T-helper 17 cell (primary cell): Measurements from ENCODE around the gene ABCC9. TPM values are rescaled to one million over a fixed set of nuclear protein-coding genes. Genes with fewer than 3 reads are reported as not detected.

Source experiments
- ATAC-seq: fragments of 150-1000 bp; cut with Tn5 transposase; 2 replicates; pipeline ENCODE4 v1.10.0; 2021; ENCODE audit warnings: mild to moderate bottlenecking, moderate library complexity
- DNase-seq, 3 donors: peaks; one replicate each; pipeline versions ENCODE4 v3.0.0 to v3.0.0-alpha.2; 2020 to 2021
- H3K9me3 ChIP-seq: one replicate; pipeline ENCODE4 v1.7.0; 2013; ENCODE audit warnings: low read length, mild to moderate bottlenecking; ENCODE audit not compliant: control insufficient read depth, poor library complexity, severe bottlenecking
- H3K27ac Mint-ChIP-seq: one replicate; pipeline ENCODE4 v1.8.0; 2022; ENCODE audit warnings: mild to moderate bottlenecking, moderate library complexity, mixed read lengths
- H3K27me3 Mint-ChIP-seq: one replicate; pipeline ENCODE4 v1.8.0; 2022; ENCODE audit warnings: mixed read lengths
- H3K36me3 Mint-ChIP-seq: one replicate; pipeline ENCODE4 v1.8.0; 2022; ENCODE audit warnings: low read depth, mixed read lengths
- H3K4me1 Mint-ChIP-seq: one replicate; pipeline ENCODE4 v1.8.0; 2022; ENCODE audit warnings: mild to moderate bottlenecking, mixed read lengths
- H3K4me3 Mint-ChIP-seq: one replicate; pipeline ENCODE4 v1.8.0; 2022; ENCODE audit warnings: mild to moderate bottlenecking, moderate library complexity, mixed read lengths
- total RNA-seq, 4 donors: library from RNA in 2 of 4; stranded (reverse) in 2 of 4; gene quantifications; one replicate each; pipeline ENCODE4 v1.2.3 and lab custom pipeline; 2022 to 2026

The ABCC9 gene
- total RNA-seq, 2 donors from 2014 or later: not detected

GRCh38 chr12:21764950-21765349, 176.3 kb downstream of the ABCC9 start:
- no peaks in the 10 kb centered on the region for H3K9me3 ChIP-seq
- DNase-seq (no peak), ATAC-seq (no peak)
- Mint-ChIP-seq H3K27ac (no peak overlapping the region), H3K27me3 (peaks cover 18% of the 10 kb centered on the region), H3K36me3 (no peaks in the 10 kb centered on the region), H3K4me3 (no peak overlapping the region), H3K4me1 (peaks cover 6% of the 10 kb centered on the region)

- H3K4me1 Mint-ChIP-seq: peaks cover 6% of the 10 kb centered on the region
- H3K4me3 Mint-ChIP-seq: no peak overlapping the region
- peaks cover 18% of the 10 kb centered on the region for H3K27me3 Mint-ChIP-seq
- no peaks in the 10 kb centered on the region for H3K9me3 ChIP-seq
- no peaks in the 10 kb centered on the region for H3K36me3 Mint-ChIP-seq
- ATAC-seq (no peak), DNase-seq (no peak)
- no peak overlapping the region for H3K27ac Mint-ChIP-seq
Observed at GRCh38 chr12:21764065-21764464, 177.2 kb downstream of the ABCC9 start.

- H3K4me3 Mint-ChIP-seq: no peak overlapping the region
- DNase-seq (no peak), ATAC-seq (no peak)
- no peaks in the 10 kb centered on the region for H3K9me3 ChIP-seq
- peaks cover 6% of the 10 kb centered on the region for H3K4me1 Mint-ChIP-seq
- H3K36me3 Mint-ChIP-seq: no peaks in the 10 kb centered on the region
- no peak overlapping the region for H3K27ac Mint-ChIP-seq
- H3K27me3 Mint-ChIP-seq: peaks cover 18% of the 10 kb centered on the region
Observed at GRCh38 chr12:21763531-21763930, 177.7 kb downstream of the ABCC9 start.

- ATAC-seq (no peak), DNase-seq (no peak)
- Mint-ChIP-seq H3K4me1 (peaks cover 6% of the 10 kb centered on the region), H3K27ac (no peak overlapping the region), H3K27me3 (peaks cover 25% of the 10 kb centered on the region), H3K36me3 (peaks cover 2% of the 10 kb centered on the region), H3K4me3 (no peak overlapping the region)
- H3K9me3 ChIP-seq: no peaks in the 10 kb centered on the region
Observed at GRCh38 chr12:21759737-21760136, 181.5 kb downstream of the ABCC9 start.

GRCh38 chr12:21757735-21758134, 183.5 kb downstream of the ABCC9 start:
- no peaks in the 10 kb centered on the region for H3K9me3 ChIP-seq
- ATAC-seq (no peak), DNase-seq (no peak)
- Mint-ChIP-seq H3K4me1 (peaks cover 6% of the 10 kb centered on the region), H3K27me3 (peaks cover 18% of the 10 kb centered on the region), H3K36me3 (peaks cover 3% of the 10 kb centered on the region), H3K4me3 (no peak overlapping the region), H3K27ac (no peak overlapping the region)

- DNase-seq (no peak), ATAC-seq (no peak)
- Mint-ChIP-seq H3K36me3 (peaks cover 3% of the 10 kb centered on the region), H3K4me1 (peaks cover 4% of the 10 kb centered on the region), H3K27me3 (peaks cover 14% of the 10 kb centered on the region), H3K27ac (no peak overlapping the region), H3K4me3 (no peak overlapping the region)
- no peaks in the 10 kb centered on the region for H3K9me3 ChIP-seq
Observed at GRCh38 chr12:21756699-21757098, 184.5 kb downstream of the ABCC9 start.

- Mint-ChIP-seq H3K4me1 (no peaks in the 10 kb centered on the region), H3K27ac (no peak overlapping the region), H3K36me3 (peaks cover 3% of the 10 kb centered on the region), H3K27me3 (peaks cover 16% of the 10 kb centered on the region), H3K4me3 (no peak overlapping the region)
- ATAC-seq: no peak
- no peak for DNase-seq
- no peaks in the 10 kb centered on the region for H3K9me3 ChIP-seq
Observed at GRCh38 chr12:21751517-21751916, 189.7 kb downstream of the ABCC9 start.

Other genes with a start within 250 kb of the ABCC9 start
- not detected for gene KCNJ8, start 166.7 kb downstream of the ABCC9 start, total RNA-seq
- gene CMAS, start 104.8 kb upstream of the ABCC9 start, total RNA-seq: 10 to 100 TPM; 10.7 to 15.2 TPM